ENCODE measurements around the gene IGF1.
"Not testable (repeated sequence)": the region's sequence is repeated elsewhere in the genome, so short reads cannot be mapped to it uniquely, and the experiment has no call there.

Gene IGF1

DNA sequence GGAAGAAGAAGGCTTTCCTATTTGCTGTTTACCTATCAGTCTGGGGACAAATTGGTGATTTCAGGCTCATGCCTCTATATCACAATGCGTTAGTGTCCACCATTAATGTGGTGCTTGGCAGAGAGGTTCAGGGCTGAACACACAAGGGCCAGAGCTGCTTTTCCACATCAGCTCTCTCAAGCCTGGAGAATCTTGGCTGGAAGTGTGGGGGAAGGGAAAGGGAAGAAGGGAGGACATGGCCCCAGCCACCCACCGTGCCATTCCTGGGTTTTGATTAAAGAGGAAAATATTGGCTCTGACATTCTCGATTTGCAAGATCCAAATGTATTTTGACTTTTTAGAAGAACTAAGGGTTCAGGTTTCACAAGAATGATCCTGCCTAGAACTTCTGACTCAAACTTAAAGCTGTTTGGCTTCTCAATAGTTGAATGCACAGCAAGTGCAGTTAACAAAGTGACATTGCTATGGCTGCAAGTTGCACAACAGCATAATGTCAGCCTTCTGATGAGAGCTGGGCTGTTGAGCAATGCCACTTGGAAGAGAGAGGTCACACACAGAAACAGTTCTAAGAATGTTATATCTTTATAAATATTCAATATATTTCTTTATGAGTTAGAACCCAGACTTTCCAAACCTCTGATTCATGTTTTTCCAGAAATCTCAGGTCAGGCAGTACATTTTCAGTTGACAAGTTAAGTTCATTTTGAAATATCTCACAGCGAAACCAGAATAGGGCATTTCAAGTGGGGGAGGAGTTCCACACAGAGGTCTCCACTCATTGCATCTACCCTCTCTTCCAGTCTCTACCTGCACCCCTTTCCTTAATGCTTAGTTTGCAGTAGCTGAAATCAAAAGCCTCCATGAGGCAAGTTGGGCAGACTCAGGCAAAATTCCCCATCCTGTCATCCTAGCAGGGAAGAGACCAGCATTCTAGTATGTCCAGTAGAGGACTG lies 25.3 kb downstream of the IGF1 start:
- DNase-seq: no peak

DNA sequence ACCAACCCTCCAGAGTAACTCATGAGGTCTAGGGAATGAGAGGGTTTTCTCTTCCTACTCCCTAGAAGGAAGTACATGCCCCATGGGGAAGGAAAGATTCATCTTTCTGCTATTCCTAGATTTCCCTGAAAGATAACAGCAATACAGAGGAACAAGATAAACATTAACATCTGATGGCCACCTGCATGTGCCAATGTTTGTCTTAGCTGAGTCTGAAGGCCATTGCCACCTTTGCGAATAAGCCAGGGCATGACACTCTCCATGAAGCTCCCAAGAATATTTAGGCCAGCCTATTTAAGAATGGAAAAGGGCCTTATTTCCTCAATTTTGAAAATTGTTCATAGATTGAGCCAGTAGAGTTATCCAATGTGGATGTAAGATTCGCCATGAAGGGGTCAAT lies 26.0 kb downstream of the IGF1 start:
- DNase-seq: no peak

DNA sequence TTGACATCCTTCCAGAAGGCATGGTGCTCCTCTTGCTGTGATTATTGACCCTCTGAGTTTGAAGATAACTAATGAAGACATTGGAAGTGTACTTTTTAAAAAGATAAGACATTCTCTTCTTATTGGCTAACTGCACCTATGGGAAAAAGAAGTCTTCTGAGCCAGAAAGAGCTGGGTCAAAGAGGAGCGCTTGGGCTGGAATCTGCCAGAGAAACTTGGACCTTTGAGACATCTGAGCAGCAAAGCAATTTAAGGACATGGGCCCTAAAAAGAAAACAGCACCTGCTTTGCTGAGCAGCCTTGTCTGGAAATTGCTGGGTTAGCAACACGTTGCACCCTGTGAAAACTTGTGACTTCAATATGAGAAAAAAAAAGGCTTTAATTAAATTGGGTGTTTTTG lies 27.8 kb downstream of the IGF1 start:
- DNase-seq: no peak

DNA sequence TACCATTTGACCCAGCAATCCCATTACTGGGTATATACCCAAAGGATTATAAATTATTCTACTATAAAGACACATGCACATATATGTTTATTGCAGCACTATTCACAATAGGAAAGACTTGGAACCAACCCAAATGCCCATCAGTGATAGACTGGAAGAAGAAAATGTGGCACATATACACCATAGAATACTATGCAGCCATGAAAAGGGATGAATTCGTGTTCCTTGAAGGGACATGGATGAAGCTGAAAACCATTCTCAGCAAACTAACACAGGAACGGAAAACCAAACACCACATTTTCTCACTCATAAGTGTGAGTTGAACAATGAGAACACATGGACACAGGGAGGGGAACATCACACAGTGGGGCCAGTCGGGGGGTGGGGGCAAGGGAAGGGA lies 31.3 kb downstream of the IGF1 start:
- not testable (repeated sequence) for DNase-seq

DNA sequence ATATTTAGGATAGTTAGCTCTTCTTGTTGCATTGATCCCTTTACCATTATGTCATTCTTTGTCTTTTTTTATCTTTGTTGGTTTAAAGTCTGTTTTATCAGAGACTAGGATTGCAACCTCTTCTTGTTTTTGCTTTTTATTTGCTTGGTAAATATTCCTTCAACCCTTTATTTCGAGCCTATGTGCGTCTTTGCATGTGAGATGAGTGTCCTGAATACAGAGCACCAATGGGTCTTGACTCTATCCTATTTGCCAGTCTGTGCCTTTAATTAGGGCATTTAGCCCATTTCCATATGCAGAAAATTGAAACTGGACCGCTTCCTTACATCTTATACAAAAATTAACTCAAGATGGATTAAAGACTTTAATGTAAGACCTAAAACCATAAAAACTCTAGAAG lies 32.9 kb downstream of the IGF1 start:
- not testable (repeated sequence) for DNase-seq

DNA sequence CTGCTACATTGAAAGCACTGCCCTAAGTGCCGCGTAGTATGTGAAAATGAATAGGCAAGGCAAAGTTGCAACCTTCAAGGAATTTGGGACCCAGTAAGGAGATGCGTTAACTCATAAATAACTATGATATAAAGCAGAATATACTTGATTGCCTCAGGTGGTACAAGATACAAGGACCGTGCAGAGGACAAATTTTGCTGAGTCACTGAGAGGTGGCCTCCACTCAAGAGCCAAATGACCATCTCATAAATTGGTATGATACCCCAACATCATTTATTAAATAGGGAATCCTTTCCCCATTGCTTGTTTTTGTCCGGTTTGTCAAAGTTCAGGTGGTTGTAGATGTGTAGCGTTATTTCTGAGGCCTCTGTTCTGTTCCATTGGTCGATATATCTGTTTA lies 35.7 kb downstream of the IGF1 start:
- DNase-seq: no peak

DNA sequence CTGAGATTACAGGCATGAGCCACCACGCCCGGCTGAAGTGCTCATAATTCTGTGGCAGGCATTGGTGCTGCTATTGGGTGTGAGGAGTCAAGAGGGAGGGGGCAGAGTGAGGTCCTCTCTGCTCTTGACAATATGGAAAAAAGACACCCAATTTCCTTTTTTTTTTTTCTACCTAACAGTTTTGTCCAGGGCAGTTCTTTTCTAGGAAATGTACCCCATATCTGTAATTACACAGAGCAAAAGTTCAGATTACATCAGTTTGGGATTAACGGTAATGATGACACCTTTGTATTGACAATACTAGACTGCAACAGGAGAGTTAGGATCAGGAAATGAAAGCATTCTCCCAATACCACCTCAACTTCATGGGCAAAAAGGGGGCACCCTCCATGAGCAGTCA lies 36.3 kb downstream of the IGF1 start:
- no peak for DNase-seq

DNA sequence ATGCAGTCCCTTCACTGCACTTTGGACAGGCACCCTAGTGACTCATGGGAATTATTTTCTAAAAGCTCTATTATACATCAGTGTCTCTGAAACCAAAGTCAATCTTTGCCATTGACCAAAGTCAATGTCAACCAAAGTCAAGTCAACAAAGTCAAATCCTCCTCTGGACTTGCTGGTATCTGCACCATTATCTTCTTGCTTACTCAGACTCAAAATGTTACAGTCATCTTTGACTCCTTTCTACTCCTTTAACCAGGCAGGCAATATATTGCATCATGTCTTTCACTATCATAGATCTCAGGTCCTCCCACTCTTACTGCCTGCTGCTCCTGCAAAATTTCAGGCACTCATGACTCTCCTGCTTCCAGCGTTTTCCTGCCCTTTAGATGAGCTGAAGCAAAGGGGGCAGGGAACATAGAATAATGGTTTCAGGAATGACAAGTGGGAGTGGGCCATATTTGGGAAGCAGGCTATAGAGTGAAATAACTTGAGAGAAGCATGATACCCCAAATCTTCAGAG lies 39.2 kb downstream of the IGF1 start:
- DNase-seq: no peak

DNA sequence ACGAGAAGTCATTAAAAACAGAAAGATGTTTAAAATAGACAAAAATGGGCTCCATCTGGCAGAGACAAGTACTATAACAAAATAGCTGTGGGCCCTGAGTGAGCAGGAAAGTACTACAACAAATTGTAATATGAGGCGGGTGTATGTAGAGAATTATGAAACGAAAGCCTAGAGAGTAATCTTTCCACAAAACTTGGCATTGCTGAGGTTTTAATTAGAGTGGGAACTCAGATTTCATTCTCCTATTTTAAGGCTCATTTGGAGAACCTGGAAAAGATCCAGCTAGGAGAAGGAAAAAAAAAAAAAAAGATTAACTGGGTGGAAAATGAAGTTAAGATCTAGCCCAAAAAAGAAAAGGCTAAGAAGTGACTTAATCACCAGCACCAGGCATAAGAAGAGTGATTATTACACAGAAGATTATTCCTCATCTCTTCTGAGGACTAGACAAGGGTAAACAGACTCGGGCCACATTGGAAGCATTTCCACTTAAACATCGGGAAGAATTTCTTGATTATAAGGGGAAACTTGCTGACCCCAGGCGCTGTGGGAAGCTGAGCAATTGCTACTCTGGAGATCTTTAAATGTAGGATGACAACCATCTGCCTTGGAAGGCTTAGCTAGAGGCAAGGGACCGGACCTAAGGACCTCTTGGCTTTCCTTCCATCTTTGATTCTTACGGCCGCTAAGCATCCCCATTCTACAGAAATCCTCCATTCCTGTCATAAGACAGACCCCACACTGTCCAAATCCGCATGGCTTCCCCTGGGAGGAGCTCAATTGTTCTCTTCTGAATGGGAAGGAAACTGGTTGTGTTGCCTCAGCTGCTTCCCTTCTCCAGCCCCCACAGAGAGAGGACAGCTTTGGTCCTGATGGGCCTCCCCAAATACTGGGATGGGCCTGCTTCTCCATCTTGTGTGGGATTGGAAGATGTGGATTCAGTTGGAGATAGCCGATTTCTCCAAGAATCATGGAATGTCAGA lies 40.6 kb downstream of the IGF1 start:
- DNase-seq: no peak

DNA sequence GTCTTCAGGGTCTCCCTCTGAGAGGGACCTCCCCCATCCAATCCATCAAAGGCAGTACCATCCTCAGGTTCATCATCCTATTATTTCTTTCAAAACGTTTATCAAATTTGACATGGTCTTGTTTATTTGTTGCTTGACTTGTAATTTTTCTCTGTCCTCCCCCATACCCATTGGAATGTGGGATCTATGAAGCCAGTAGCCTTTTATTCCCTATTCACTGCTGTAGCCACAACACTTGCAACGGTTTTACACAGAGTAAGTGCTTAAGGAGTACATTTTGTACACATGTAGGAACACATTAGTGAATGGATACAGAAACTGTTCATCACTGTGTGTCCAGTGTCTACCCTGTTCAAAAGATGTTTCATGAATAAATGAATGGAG lies 41.5 kb downstream of the IGF1 start:
- DNase-seq: no peak

DNA sequence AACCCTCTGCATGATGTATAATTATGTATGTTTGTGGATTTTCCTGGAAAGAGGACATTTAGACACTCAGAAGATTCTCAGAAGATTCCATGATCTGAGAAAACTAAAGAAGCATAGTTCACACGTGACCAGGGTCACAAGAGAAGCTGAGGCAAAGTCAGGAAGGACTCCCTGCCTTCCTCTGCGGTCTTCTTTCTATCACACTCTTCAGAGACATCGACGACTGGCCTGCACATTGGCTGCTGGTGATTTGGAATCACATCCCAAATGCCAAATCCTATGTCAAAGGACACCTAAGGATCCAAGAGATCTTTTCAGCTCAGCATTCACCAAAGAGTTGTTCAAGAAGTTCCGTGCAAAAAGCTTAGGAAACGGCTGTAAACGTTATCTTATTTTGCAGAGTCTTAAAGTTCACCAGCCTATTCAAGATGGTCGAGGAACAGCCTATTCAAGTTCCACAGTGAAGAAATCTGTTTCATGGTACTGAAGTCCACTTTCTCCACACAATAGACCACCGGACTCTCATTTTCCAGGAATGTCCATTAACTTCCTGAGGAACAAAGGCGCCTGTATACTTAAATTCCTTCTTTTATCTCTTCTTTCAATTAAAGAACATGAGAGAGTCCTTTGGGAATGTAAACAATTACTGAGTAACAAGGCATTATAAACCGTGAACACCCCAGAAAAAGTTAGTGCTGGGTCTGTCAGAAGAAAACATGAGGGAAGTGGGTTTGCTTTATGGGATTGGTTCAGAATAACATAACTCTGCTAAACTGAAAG lies 42.1 kb downstream of the IGF1 start:
- no peak for DNase-seq

DNA sequence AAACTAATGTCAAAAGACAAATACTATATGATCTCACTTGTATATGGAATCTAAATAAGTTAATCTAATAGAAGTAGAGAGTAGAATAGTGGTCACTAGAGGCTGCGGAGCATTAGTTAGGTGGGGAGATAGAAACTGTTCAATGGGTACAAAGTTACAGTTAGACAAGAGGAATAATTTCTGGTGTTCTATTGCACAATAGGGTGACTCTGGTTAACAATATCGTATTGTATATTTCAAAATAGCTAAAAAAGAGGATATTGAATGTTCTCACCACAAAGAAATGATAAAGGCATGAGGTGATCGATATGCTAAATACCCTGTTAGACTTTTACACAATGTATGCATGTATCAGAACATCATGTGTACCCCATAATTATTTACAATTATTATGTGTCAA lies 42.9 kb downstream of the IGF1 start:
- no peak for DNase-seq

DNA sequence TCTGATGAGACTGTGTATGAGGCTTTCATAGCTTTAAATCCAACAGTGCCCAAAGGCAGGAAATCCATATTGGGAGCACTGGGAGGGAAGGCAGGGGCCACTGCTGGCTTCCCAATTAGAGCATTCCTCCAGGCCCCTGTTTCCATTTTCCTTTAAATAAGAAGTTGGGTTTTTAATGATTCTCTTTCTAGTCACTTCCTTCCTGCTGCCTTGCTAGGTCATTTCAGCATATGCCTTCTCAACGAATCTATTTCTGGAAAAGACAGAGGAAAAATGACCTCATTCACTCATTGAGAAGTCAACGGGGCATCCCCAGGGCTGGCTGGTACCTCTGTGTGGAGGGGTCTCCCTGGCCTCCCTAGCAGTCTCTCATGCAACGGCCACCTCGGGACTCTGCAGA lies 43.5 kb downstream of the IGF1 start:
- no peak for DNase-seq

DNA sequence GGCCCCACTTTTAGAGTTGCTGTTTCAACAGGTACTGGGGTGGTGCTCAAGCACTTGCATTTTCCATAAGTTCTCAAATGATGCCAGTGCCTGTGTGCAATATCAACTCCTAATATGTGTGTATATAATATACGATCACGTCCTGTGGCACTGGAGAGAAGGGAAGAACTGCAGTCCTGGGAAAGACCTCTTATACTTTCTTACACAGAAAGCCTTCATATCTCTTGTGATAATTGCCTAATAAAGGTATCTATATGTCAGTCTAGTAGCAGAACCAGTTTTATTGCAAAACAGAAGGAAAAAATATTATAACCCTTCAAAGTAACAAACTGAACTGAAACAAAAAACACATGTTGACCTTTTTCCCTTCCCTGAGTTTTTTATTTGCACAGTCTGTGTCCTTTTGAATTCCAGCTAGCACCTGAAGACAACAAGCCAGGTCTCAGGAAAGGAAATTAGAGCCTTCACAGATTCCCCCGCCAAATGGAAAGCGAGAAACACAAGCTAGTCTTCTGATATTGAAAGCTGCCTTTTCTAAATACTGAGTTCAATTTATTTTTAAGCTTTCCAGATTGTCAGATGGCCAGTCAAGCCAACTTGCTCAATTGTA lies 44.4 kb downstream of the IGF1 start:
- DNase-seq: no peak

DNA sequence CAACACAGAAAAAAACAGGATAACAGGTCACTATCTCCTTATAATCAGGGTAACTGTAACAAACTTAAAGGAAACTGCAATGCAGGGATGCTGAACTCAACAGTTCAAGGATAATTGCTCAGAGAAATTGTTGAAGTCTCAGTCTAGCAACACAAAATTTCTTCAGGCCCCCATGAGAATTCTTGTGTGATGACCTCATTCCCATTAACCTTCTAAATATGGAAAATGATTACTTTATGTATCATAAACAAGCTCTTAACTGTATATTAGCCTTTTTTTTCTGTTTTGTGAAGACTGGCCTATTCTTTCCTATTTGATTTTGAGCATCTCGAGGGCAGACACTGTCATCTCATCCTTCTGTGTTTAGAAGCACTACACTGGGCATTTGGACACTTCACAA lies 47.1 kb downstream of the IGF1 start:
- DNase-seq: no peak

DNA sequence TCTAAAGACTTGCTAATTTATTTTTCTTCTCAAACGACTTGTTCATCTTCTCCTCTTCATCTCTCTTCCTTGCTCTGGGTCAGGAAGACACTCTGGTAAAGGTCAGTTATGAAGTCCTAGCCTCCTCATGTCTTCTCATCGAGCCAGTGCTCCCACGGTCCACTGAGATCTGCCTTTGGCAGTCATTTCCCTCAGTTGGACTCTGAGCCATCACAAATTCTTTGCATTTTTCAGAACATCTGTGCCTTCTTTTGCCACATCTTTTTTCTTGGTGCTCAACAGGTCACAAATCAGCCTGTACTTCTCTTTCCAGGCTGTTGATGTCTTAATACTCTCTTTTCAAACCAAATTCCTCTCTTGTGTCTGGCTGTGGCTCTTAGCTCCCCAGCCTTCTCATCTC lies 49.7 kb downstream of the IGF1 start:
- no peak for DNase-seq

DNA sequence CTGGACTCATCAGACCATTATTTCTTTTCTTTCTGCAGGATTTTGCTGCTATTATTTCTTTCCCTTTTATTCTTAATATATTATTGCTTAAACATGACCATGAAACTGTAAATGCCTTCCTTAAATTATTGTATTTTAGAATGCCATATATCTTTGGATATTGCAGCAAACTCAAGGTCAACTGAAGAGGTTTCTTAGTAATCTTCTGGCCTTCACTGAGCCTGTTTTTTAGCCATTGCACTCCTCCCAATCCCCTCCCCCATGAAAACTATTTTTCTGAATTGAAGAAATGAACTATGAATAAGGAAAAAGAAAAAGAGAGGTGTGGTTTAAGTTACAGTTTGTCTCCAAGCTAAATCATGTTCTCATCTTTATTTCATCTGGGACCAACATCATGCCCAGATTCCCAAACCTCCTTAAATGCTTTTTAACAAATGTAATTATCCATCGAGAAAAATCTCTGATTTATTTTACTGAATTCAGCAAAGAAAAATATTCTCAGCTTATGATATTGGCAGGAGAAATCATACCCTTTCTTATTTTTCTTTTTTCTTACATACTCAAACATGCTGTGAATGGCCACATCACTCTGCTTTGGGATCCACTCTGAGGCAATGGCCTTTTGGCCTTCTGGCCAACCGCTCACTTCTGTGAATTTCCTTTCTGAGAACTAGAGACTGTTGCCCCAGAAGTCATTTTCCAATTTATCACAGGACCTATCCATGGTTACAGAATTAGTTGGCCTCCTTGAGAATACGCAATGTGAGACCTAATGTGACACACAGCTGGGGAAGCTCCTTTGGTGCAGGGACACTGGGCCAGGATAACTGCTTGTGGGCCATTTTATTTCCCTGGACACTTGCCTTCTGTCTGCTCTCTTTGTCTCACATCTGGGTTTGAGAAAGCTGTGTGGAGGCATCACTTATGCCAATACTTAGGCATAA lies 50.9 kb downstream of the IGF1 start:
- DNase-seq: no peak

DNA sequence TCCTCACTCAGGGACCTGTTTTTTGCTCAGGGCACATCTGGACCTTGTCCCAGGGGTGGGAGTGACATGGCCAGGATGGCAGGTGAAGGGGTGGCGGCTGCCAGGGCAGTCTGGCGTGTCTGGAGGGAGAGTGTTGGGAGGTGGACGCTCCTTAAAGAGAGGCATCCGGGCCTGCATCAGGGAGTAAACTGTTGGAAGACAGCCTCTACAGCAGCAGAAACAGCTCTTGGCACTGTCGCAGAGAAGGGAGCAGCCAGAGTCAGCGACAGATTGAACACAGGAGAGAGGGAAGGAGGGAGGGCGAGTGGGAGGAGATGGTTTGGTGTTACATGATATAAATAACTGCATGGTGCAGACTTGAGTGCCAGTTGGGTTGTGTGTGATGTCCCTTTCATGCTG lies 52.8 kb downstream of the IGF1 start:
- DNase-seq: peak in 1 of 2 donors; percentile 58

DNA sequence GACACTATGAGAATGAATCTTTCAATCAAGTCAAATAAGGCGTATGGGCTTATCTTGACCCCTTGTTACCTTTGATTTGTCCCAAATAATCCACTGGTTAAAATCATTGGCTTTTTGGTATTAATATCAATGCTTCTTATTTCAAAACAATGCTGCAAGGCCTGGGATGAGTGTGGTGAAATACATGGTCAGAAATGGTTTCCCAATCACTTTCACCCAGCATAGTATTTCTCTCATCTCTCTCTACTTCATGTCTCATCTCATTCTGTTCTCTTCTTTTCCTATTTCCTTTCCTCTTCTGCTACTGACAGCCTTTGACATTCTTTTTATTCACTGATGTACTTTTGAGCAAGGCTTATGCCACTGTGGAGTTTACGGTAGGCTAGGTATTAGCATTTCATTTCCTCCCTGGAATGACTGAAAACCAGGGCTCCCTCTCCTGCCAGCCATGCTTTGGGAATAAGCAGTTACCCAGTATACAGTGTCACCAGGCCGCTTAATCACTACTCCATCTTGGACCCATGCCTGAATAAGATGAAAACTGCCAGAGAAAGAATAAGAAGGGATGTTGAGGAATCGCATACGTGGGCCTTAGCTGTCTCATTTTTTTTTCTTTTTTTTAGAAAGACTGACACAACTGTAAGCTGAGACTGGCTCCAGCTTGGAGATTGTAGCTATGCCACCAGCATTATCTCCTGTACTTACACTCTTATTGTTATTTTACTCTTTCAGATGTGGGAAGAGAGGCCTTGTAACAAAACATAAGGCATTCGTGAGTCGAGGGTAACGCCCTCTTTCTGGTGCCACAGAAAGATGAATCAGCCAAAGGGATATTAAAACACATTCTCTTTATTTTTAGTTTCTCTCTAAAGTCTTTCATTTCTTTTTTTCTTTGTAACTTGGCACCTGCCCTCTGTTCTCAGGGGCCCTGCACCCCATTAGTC lies 53.5 kb downstream of the IGF1 start:
- no peak for DNase-seq

Data from hippocampal formation (tissue), 2 donors.